NCI-H82 treated with DMSO at 0.1 percent for 48 hours (cell line): ENCODE results near the gene PES1.
"Not testable (repeated sequence)": the region's sequence is repeated elsewhere in the genome, so short reads cannot be mapped to it uniquely, and the experiment has no call there.

ENCODE experiments used
- DNase-seq: peaks from one replicate; lab custom pipeline; 2025; ENCODE audit not compliant: unreplicated experiment; lab: John Stamatoyannopoulos, UW

PES1 gene

GRCh38 chr22:30556388-30556787 lies 35.3 kb downstream of the PES1 start:
- DNase-seq: no peak

GRCh38 chr22:30555282-30556210 lies 36.2 kb downstream of the PES1 start:
- no peak for DNase-seq

- DNase-seq: no peak
Observed at GRCh38 chr22:30553971-30554370, 37.7 kb downstream of the PES1 start.

DNA sequence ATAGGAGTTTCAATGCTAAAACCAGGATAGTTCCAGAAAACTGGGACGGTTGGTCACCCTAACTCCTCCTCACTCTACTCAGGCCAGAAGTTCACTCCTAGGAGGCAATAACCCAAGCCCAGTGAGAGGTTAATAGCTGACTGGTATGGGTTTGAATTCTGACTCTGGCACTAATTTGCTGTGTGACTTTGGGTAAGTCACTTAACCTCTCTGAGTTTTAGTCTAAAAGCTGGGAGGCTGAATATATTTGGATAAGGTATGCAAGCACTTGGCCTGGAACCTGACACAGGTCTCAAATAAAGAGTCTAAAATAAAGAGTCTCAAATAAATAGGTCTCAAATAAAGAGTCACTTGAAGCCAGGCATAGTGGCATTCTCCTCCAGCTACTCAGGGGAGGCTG lies 39.0 kb downstream of the PES1 start:
- DNase-seq: no peak

DNA sequence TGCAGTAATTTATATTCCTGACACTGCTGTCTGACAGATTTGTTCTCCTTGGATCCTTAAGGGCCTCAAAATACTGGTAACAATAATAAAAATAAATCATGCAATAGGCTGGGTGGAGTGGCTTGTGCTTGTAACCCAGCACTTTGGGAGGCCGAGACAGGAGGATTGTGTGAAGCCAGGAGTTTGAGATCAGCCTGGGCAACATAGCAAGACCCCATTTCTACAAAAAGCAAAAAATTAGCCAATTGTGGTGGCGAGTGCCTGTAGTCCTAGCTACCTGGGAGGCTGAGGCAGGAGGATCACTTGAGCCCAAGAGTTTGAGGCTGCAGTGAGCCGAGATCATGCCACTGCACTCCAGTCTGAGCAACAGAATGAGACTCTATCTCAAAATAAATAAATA lies 39.9 kb downstream of the PES1 start:
- DNase-seq: not testable (repeated sequence)

DNA sequence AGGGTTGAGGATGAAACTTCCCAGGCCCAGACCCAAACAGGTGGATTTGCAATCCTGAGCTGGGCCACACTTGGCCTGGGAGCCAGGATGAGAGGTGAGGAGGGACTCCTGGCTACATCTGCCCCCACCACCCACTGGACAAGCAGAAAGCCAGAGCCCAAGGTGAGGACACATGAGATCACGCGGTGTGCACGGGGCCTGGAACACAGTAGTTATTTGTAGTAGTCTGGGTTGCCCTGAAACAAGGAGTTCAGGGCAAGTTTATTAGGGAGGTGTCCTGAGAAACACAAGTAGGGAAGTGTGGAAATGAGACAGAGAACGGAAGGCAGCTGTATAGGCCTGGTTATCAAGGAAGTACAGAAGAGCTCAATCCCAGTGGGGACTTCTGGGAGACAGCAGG lies 44.5 kb downstream of the PES1 start:
- DNase-seq: no peak

DNA sequence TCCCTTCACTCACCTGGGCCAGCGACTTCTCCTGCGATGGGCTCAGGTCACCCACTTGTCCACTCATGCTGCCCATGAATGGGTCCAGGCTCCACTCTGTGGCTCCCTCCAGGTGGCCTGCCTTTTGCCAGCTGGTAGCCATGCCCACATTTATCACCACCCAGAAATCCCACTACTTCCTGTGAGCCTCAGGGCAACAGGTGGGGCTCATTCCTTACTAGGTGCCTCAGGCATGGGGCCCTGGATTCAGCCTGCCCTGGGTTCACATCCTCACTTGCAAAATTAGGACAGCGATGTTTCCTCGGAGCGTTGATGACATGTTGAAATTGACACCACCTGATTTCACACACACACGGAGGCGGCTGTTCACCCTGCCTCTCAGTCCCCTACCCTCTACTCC lies 45.1 kb downstream of the PES1 start, which contains the start of gene SEC14L6:
Gene SEC14L6 (minus strand): TSS at position 126 of the 400 bp plus-strand sequence. CDS start 59 bp downstream, at position 67.
- no peak for DNase-seq

- no peak for DNase-seq
Observed at GRCh38 chr22:30542811-30543188, 48.9 kb downstream of the PES1 start.

GRCh38 chr22:30541961-30542810 lies 49.5 kb downstream of the PES1 start:
- no peak for DNase-seq

- not testable (repeated sequence) for DNase-seq
Observed at GRCh38 chr22:30541511-30541910, 50.2 kb downstream of the PES1 start.

DNA sequence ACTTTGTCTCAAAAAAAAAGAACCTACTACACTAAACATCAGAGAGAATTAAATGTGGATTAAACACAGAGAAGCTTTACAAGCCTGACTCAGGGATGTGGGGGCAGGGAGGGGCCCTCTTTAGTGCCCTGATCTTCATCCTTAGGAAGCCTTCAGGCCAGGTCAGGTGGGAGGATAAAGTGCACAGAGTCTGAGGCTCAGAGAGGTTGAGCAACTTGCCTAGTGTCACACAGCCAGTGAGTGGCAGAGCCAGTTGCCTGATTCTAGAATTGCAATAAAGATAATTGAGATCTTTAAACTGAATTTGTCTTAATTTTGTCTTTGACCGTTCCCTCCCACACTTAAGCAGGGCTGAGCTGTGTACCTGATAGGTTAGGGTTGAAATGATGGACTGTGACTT lies 52.3 kb downstream of the PES1 start:
- DNase-seq: no peak

- no peak for DNase-seq
Observed at GRCh38 chr22:30538280-30538679, 53.4 kb downstream of the PES1 start.

- no peak for DNase-seq
Observed at GRCh38 chr22:30537083-30537731, 54.5 kb downstream of the PES1 start.

GRCh38 chr22:30535182-30535581 lies 56.5 kb downstream of the PES1 start:
- no peak for DNase-seq

DNA sequence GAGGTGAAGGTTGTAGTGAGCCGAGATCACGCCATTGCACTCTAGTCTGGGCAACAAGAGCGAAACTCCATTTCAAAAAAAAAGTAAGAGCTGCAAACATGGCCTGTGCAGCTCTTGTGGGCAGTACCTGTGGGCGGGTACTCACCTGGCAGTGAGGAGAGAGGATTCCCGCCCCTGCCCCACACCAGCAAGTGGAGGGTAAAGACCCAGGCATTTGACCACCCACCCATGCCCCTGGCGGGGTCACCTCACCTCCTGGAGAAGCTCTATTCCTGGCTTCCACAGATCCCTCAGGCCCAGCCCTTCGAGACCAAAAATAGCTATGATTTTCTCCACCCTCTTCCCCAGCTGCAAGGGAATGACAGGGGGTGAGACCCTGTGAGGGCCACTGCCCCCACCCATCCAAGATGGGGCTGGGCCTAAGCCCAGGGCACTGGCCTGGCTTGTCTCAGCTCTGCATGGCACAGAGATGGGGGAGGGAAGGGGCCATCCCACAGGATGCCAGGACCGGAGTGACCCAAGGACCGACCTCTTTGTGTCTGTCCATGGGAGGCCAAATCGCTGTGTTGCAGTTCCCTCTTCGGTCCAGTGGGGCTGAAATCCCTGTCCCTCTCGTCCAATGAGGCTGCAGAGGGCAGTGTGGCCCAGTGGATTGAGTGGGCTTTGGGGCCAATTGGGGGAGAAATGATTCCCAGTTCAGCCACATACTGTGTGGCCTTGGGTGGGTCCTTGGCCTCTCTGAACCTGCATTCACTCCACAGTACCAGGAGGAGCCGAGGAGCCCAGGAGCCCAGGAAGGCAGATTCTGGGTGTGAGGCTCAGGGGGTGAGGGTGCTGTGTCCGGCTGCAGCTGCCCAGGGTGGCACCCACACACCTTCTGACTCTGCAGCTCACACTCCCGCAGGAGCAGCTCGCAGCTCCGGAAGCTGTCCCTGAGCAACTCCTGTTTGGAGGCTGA lies 59.8 kb downstream of the PES1 start:
- no peak for DNase-seq

DNA sequence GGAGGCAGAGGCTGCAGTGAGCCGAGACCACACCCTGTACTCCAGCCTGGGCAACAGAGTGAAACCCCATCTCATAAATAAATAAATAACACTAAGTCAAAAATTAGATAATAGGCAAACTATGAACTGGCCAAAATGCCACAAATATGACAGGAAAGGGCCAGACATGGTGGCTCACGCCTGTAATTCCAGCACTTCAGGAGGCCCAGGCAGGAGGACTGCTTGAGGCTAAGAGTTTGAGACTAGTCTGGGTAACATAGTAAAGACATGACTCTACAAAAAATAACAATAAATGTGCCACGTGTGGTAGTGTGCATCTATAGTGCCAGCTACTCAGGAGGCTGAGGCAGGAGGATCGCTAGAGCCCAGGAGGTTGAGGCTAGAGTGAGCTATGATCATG lies 65.1 kb downstream of the PES1 start:
- DNase-seq: no peak
